SK-N-SH (cell line): ENCODE data around the gene MARCHF4. TPM values are rescaled to one million over a fixed set of nuclear protein-coding genes. Genes with fewer than 3 reads are reported as not detected.

Source experiments
- CTCF ChIA-PET: fragments of 300-600, 350-600 bp; formaldehyde crosslinking; extraction: SDS; loops from one replicate; lab custom pipeline; 2021; lab: Yijun Ruan, JAX
- POLR2A ChIA-PET: fragments of 350-600 bp; sonication (Branson Sonifier 250); formaldehyde crosslinking; extraction: SDS; loops from one replicate; lab custom pipeline; 2020; ENCODE audit warnings: antibody characterized with exemption, inconsistent platforms; lab: Yijun Ruan, JAX
- DNase-seq: peaks from one replicate; pipeline ENCODE4 v3.0.0; 2012
- H2AFZ ChIP-seq: fragments of 200-600 bp; sonication (generic); 2 replicates; pipeline ENCODE4 v1.8.1; 2016; ENCODE audit warnings: antibody characterized with exemption, mild to moderate bottlenecking, low read depth
- H3F3A ChIP-seq: fragments of 200-600 bp; sonication (generic); replicated peaks from 2 replicates; pipeline ENCODE3; 2016; ENCODE audit warnings: antibody characterized with exemption, mild to moderate bottlenecking; ENCODE audit not compliant: insufficient read depth
- H3K27ac ChIP-seq, 2 experiments: fragments of 200-500 bp in 1 of 2; fragments of 200-600 bp in 1 of 2; sonication (Bioruptor generic) in 1 of 2; sonication (generic), shearing (Covaris generic) in 1 of 2; 2 replicates each; pipeline versions ENCODE4 v1.5.1 to v1.6.1; 2014 to 2016; ENCODE audit warnings: low read depth in 2 of 2, inconsistent platforms in 1 of 2, low read length in 1 of 2, mild to moderate bottlenecking in 1 of 2, mixed read lengths in 1 of 2
- H3K27me3 ChIP-seq: fragments of 200-600 bp; sonication (generic), shearing (Covaris generic); 2 replicates; pipeline ENCODE4 v1.6.1; 2016; ENCODE audit warnings: mixed run types; ENCODE audit not compliant: insufficient read depth
- H3K36me3 ChIP-seq, 2 experiments: fragments of 200-500 bp in 1 of 2; fragments of 200-600 bp in 1 of 2; sonication (Bioruptor generic) in 1 of 2; sonication (generic) in 1 of 2; replicated peaks in 1 of 2; 2 replicates each; pipeline versions ENCODE3 to v1.5.1; 2014 to 2016; ENCODE audit warnings: low read length in 1 of 2, mild to moderate bottlenecking in 1 of 2; ENCODE audit not compliant: insufficient read depth in 2 of 2, control insufficient read depth in 1 of 2
- H3K4me1 ChIP-seq, 2 experiments: fragments of 200-500 bp in 1 of 2; fragments of 200-600 bp in 1 of 2; sonication (Bioruptor generic) in 1 of 2; sonication (generic), shearing (Covaris generic) in 1 of 2; 2 replicates each; pipeline versions ENCODE4 v1.5.1 to v1.6.1; 2014 to 2016; ENCODE audit warnings: low read depth in 1 of 2, low read length in 1 of 2, mixed run types in 1 of 2; ENCODE audit not compliant: insufficient read depth in 2 of 2, control insufficient read depth in 1 of 2
- H3K4me2 ChIP-seq: fragments of 200-600 bp; sonication (generic), shearing (Covaris generic); 2 replicates; pipeline ENCODE4 v1.6.1; 2017; ENCODE audit warnings: mixed run types
- H3K4me3 ChIP-seq, 2 experiments: fragments of 200-500 bp in 1 of 2; fragments of 200-600 bp in 1 of 2; sonication (Bioruptor generic) in 1 of 2; sonication (generic), shearing (Covaris generic) in 1 of 2; 2 replicates each; pipeline versions ENCODE4 v1.5.1 to v1.8.1; 2014 to 2016; ENCODE audit warnings: low read depth in 2 of 2, inconsistent platforms in 1 of 2, low read length in 1 of 2, mild to moderate bottlenecking in 1 of 2, mixed read lengths in 1 of 2, moderate library complexity in 1 of 2
- H3K79me2 ChIP-seq: fragments of 200-600 bp; sonication (generic); 2 replicates; pipeline ENCODE4 v1.8.1; 2017; ENCODE audit warnings: mild to moderate bottlenecking; ENCODE audit not compliant: insufficient read depth
- H3K9ac ChIP-seq: fragments of 200-600 bp; sonication (generic); 2 replicates; pipeline ENCODE4 v1.6.1; 2017; ENCODE audit warnings: mixed run types
- H3K9me2 ChIP-seq: fragments of 200-600 bp; sonication (generic); 2 replicates; pipeline ENCODE4 v1.6.1; 2017; ENCODE audit warnings: mixed run types
- H3K9me3 ChIP-seq: fragments of 200-600 bp; sonication (generic); 2 replicates; pipeline ENCODE4 v1.6.1; 2017; ENCODE audit warnings: mixed run types, mild to moderate bottlenecking, moderate library complexity
- H4K20me1 ChIP-seq: fragments of 200-600 bp; sonication (generic); 2 replicates; pipeline ENCODE4 v1.6.1; 2017; ENCODE audit warnings: mild to moderate bottlenecking, mixed run types; ENCODE audit not compliant: insufficient read depth
- EZH2phosphoT487 ChIP-seq: fragments of 200-600 bp; sonication (generic); IDR thresholded peaks from 2 replicates; pipeline ENCODE4 v1.6.1; 2017; ENCODE audit warnings: low read depth, mixed run types, mild to moderate bottlenecking, antibody characterized with exemption, moderate library complexity, borderline replicate concordance
- FOSL2 ChIP-seq: IDR thresholded peaks from 2 replicates; pipeline ENCODE4 v1.4.0; 2012; ENCODE audit warnings: low read depth, mild to moderate bottlenecking, moderate library complexity, borderline replicate concordance
- GABPA ChIP-seq: IDR thresholded peaks from 2 replicates; pipeline ENCODE4 v1.4.0; 2012; ENCODE audit warnings: low read depth, mild to moderate bottlenecking
- GATA2 ChIP-seq: sonication (generic); formaldehyde crosslinking; IDR thresholded peaks from 2 replicates; pipeline ENCODE4 v1.5.0; 2020; ENCODE audit warnings: mild to moderate bottlenecking, missing genetic modification reagents
- JUND ChIP-seq: IDR thresholded peaks from 2 replicates; pipeline ENCODE4 v1.4.0; 2012
- MXI1 ChIP-seq: IDR thresholded peaks from 2 replicates; pipeline ENCODE4 v1.6.1; 2012; ENCODE audit warnings: mild to moderate bottlenecking, low read depth, low read length, improper control_type of control experiment
- POLR2AphosphoS5 ChIP-seq: IDR thresholded peaks from 2 replicates; pipeline ENCODE4 v1.6.1; 2012; ENCODE audit warnings: low read depth, low read length
- RFX5 ChIP-seq: IDR thresholded peaks from 2 replicates; pipeline ENCODE4 v1.6.1; 2012; ENCODE audit warnings: mild to moderate bottlenecking, improper control_type of control experiment, low read length
- SIN3A ChIP-seq: IDR thresholded peaks from 2 replicates; pipeline ENCODE4 v1.6.1; 2012; ENCODE audit warnings: low read depth, mild to moderate bottlenecking, low read length, moderate library complexity, borderline replicate concordance
- TCF12 ChIP-seq: IDR thresholded peaks from 2 replicates; pipeline ENCODE4 v1.4.0; 2012
- YY1 ChIP-seq: IDR thresholded peaks from 2 replicates; pipeline ENCODE4 v1.4.0; 2012; ENCODE audit warnings: low read depth, mild to moderate bottlenecking
- WGBS: methylation state at CpG from one replicate; pipeline ENCODE4 v1.1.6; 2017; ENCODE audit warnings: low lambda C conversion rate; 5-methylcytosine and 5-hydroxymethylcytosine counted together
- polyA plus RNA-seq, 3 experiments: library from polyadenylated mRNA; depleted of rRNA; stranded (reverse); fragments of >200 nt; gene quantifications; 2 replicates each; pipeline ENCODE4 v1.2.3, GENCODE V29; 2012
- TF ChIP-seq, protein P1 (sequence below): fragments of 150-350 bp; IDR thresholded peaks from 2 replicates; pipeline ENCODE4 v1.6.1; 2016; ENCODE audit warnings: mild to moderate bottlenecking, low read depth, low read length
- TF ChIP-seq, protein P2 (sequence below): IDR thresholded peaks from 2 replicates; pipeline ENCODE4 v1.4.0; 2012; ENCODE audit warnings: low read depth, borderline replicate concordance
- TF ChIP-seq, protein P3 (sequence below): IDR thresholded peaks from 2 replicates; pipeline ENCODE4 v1.4.0; 2012; ENCODE audit warnings: low read depth, borderline replicate concordance
- TF ChIP-seq, protein P4 (sequence below): fragments of 200-600 bp; sonication (generic); IDR thresholded peaks from 2 replicates; pipeline ENCODE4 v1.6.1; 2017; ENCODE audit warnings: antibody characterized with exemption, mild to moderate bottlenecking, moderate library complexity
- TF ChIP-seq, protein P5 (sequence below): IDR thresholded peaks from 2 replicates; pipeline ENCODE4 v1.4.0; 2012; ENCODE audit warnings: low read depth

The MARCHF4 gene
- polyA plus RNA-seq, 1 of the 3 experiments (the other 2 are of a cell fraction), result 7.6 TPM

DNA sequence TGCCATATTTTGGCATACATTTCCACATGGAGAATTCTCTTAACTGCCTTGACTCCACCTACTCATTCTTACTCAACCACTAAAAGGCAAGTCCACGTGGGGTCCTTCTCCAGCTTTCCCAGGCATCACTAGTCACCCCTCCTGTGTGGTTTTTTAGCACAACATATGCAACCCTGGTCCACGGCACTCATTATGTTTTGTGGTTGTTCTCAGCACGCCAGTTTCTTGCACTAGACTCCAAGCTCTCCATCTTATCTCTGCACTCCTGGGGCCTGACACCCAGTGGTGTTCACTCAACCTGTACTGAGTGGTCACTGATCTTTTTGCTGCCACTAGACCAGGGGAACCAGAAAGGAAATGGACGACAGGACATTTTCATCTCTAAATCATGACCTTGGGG is 18.0 kb downstream of the MARCHF4 start:
- WGBS, result 84% methylated on average over 4 of the region's 4 CpGs
- H3K9me2 ChIP-seq, result no peaks in the 10 kb centered on the region
- H3F3A ChIP-seq, result peaks cover 5% of the 10 kb centered on the region
- no peak overlapping the region for H3K9ac ChIP-seq
- H4K20me1 ChIP-seq, result peaks cover 7% of the 10 kb centered on the region; the same call in 1 of the 2 replicates
- H3K4me1 ChIP-seq, result peaks cover 2 to 8% of the 10 kb centered on the region in 2 experiments; a peak in 2 of 4 replicates
- no peaks in the 10 kb centered on the region for H3K27me3 ChIP-seq
- no peak for DNase-seq
- H2AFZ ChIP-seq, result no peak overlapping the region
- CTCF ChIA-PET, result no interaction called here
- H3K79me2 ChIP-seq, result peaks cover 95% of the 10 kb centered on the region
- H3K27ac ChIP-seq, result no peak overlapping the region
- POLR2A ChIA-PET, result interaction anchor here (0.6 kb wide), 1 partner anchor 56 kb away, joined by 3 read pairs; no protein-coding TSS in a partner anchor
- H3K9me3 ChIP-seq, result no peaks in the 10 kb centered on the region
- H3K4me2 ChIP-seq, result no peak overlapping the region
- no peaks in the 10 kb centered on the region for H3K36me3 ChIP-seq
- TF ChIP-seq TCF12 (no peak), EZH2phosphoT487 (no peak), YY1 (no peak), JUND (no peak), POLR2AphosphoS5 (no peak), SIN3A (no peak), MXI1 (no peak)
- TF ChIP-seq, protein P1, sequence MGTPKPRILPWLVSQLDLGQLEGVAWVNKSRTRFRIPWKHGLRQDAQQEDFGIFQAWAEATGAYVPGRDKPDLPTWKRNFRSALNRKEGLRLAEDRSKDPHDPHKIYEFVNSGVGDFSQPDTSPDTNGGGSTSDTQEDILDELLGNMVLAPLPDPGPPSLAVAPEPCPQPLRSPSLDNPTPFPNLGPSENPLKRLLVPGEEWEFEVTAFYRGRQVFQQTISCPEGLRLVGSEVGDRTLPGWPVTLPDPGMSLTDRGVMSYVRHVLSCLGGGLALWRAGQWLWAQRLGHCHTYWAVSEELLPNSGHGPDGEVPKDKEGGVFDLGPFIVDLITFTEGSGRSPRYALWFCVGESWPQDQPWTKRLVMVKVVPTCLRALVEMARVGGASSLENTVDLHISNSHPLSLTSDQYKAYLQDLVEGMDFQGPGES, result no peak
- TF ChIP-seq, protein P2, sequence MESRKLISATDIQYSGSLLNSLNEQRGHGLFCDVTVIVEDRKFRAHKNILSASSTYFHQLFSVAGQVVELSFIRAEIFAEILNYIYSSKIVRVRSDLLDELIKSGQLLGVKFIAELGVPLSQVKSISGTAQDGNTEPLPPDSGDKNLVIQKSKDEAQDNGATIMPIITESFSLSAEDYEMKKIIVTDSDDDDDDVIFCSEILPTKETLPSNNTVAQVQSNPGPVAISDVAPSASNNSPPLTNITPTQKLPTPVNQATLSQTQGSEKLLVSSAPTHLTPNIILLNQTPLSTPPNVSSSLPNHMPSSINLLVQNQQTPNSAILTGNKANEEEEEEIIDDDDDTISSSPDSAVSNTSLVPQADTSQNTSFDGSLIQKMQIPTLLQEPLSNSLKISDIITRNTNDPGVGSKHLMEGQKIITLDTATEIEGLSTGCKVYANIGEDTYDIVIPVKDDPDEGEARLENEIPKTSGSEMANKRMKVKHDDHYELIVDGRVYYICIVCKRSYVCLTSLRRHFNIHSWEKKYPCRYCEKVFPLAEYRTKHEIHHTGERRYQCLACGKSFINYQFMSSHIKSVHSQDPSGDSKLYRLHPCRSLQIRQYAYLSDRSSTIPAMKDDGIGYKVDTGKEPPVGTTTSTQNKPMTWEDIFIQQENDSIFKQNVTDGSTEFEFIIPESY, result no peak
- no peak overlapping the region for H3K4me3 ChIP-seq

DNA sequence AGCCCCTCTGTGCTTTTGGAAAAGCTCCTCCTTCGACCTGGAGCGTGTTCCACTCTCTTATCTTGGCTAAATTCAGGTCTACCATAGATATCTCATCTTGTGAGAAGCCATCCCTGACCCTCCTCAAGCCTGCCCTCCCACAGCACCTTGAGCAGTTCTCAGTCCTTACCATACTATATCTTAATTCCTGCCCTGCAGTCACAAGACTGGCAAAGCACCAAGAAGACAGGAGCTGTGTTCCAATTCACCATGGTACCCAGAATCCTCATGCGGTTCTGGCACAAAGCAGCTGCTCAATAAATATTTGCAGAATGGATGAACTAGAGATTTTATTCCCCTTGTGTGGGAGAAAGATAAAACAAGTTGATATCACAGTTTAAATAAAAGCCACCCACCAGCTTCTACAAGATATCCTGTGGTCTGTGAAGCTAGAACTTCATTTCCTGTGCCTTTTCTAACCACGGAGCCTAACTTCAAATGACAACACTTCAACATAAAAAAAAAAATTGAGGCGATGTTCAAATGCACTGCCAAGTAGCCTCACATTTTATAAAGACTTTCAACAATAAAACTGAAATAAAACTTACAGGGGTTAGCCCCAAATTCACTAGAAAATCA is 19.5 kb downstream of the MARCHF4 start:
- Histone ChIP-seq H2AFZ (no peak overlapping the region), H4K20me1 (peaks cover 8% of the 10 kb centered on the region; the same call in 1 of the 2 replicates), H3K4me3 (no peak overlapping the region), H3F3A (peaks cover 8% of the 10 kb centered on the region), H3K79me2 (peaks cover 95% of the 10 kb centered on the region; the same call in 1 of the 2 replicates), H3K9me3 (no peaks in the 10 kb centered on the region), H3K27ac (no peak overlapping the region), H3K27me3 (no peaks in the 10 kb centered on the region), H3K4me1 (peaks cover 8 to 12% of the 10 kb centered on the region in 2 experiments; a peak in 2 of 4 replicates), H3K9me2 (no peaks in the 10 kb centered on the region), H3K4me2 (no peak overlapping the region), H3K36me3 (no peaks in the 10 kb centered on the region), H3K9ac (no peak overlapping the region)
- no peak for DNase-seq
- ChIA-PET CTCF (no interaction called here), POLR2A (no interaction called here)
- 82% methylated on average over 5 of the region's 5 CpGs for WGBS
- TF ChIP-seq, protein P3, sequence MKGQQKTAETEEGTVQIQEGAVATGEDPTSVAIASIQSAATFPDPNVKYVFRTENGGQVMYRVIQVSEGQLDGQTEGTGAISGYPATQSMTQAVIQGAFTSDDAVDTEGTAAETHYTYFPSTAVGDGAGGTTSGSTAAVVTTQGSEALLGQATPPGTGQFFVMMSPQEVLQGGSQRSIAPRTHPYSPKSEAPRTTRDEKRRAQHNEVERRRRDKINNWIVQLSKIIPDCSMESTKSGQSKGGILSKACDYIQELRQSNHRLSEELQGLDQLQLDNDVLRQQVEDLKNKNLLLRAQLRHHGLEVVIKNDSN, result no peak
- TF ChIP-seq FOSL2 (no peak), RFX5 (no peak), GATA2 (CRISPR knock-in tag) (no peak), SIN3A (no peak), POLR2AphosphoS5 (no peak), GABPA (no peak), EZH2phosphoT487 (no peak)
- TF ChIP-seq, protein P4, sequence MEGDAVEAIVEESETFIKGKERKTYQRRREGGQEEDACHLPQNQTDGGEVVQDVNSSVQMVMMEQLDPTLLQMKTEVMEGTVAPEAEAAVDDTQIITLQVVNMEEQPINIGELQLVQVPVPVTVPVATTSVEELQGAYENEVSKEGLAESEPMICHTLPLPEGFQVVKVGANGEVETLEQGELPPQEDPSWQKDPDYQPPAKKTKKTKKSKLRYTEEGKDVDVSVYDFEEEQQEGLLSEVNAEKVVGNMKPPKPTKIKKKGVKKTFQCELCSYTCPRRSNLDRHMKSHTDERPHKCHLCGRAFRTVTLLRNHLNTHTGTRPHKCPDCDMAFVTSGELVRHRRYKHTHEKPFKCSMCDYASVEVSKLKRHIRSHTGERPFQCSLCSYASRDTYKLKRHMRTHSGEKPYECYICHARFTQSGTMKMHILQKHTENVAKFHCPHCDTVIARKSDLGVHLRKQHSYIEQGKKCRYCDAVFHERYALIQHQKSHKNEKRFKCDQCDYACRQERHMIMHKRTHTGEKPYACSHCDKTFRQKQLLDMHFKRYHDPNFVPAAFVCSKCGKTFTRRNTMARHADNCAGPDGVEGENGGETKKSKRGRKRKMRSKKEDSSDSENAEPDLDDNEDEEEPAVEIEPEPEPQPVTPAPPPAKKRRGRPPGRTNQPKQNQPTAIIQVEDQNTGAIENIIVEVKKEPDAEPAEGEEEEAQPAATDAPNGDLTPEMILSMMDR, result no peak
- TF ChIP-seq, protein P2, result no peak
- TF ChIP-seq, protein P1, result no peak
- TF ChIP-seq, protein P5, sequence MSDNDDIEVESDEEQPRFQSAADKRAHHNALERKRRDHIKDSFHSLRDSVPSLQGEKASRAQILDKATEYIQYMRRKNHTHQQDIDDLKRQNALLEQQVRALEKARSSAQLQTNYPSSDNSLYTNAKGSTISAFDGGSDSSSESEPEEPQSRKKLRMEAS, result no peak
